HuH-7.5 (cell line): Measurements from ENCODE around the gene NFATC3.

ENCODE experiments used
- DNase-seq: peaks from one replicate; pipeline ENCODE4 v3.0.0; 2011; ENCODE audit warnings: low spot score

The NFATC3 gene

GRCh38 chr16:68073902-68074760, 11.0 kb upstream of the NFATC3 start:
- DNase-seq = no peak

DNA sequence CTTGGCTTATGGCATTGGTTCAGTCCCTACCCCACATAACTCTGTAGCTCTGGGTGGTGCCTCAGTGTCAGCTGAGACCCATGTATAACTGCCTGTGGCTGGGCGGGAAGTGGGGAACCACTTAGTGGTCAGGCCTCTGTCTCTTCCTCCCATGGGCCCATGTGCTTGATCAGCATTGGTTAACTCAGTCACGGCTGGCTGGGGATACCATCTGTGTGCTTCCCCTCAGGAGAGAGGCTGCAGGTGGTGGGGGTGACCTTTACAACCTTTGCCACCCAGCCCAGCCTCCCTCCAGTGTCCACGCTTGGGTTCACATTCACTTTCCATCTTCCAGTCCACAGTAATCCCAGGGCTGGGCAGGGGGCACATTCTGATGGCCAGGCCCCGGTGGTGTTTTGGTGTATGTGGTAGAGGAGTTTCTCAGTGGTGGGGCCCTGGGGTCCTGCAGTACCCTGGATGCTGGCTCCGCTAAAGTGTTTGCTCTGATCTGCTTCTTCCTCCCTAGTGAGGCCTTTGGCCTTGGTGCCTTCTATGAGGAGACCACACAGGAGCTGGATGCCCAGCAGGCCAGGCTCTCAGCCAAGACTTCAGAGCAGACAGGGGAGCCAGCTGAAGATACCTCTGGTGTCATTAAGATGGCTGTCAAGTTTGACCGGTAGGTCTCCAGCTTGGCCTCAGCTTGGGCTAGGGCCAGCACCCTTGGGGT, 10.2 kb upstream of the NFATC3 start:
- DNase-seq = no peak

GRCh38 chr16:68075980-68076379, 9.2 kb upstream of the NFATC3 start:
- DNase-seq = no peak

GRCh38 chr16:68076560-68076959, 8.6 kb upstream of the NFATC3 start:
- no peak for DNase-seq

DNA sequence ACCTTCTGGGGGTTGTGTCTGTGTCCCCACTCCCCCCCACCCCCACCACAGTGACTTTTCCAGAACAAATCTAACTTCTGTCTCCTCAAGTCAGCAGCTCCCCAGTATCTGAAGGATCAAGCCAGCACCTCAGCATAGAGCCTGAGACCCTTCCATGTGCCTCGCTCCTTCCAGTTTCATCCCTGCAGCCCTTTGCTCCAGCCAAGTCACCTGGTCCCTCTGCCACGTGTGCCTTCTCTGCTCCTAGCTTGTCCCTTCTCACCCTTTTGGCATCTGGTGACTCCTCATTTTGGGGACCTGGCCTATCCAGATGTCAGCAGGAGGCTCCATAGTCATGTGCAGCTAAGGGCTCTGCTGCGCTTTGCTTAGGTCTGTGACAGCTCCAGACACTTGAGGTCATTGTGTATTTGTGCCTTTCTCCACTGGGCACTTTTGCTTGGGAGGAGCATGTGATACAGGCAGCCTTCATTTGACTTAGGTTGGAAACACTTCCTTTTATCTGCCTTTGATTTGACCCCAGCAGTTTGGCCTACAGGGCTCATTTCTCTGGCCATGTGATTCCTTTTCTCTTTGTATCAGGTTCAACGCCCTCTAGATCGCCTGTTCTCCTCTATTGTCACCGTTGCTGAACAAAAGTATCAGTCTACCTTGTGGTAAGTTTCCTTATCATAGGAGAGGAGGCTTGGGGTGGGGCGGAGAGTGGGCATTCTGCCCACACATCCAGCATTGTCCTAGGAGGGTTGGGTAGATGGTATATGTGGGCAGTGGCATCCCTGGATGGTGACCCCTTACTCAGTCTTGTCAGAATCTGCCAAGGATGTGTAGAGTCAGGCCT, 7.1 kb upstream of the NFATC3 start:
- no peak for DNase-seq

DNA sequence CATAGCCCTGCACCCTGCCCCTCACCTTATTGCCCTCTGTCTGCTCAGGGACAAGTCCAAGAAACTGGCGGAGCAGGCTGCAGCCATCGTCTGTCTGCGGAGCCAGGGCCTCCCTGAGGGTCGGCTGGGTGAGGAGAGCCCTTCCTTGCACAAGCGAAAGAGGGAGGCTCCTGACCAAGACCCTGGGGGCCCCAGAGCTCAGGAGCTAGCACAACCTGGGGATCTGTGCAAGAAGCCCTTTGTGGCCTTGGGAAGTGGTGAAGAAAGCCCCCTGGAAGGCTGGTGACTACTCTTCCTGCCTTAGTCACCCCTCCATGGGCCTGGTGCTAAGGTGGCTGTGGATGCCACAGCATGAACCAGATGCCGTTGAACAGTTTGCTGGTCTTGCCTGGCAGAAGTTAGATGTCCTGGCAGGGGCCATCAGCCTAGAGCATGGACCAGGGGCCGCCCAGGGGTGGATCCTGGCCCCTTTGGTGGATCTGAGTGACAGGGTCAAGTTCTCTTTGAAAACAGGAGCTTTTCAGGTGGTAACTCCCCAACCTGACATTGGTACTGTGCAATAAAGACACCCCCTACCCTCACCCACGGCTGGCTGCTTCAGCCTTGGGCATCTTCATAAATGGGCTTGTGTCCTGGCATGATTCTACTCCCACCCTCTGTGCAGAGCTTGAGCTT, 6.3 kb upstream of the NFATC3 start:
- no peak for DNase-seq

GRCh38 chr16:68079376-68079625, 5.9 kb upstream of the NFATC3 start:
- no peak for DNase-seq

GRCh38 chr16:68079626-68080344, 5.4 kb upstream of the NFATC3 start:
- DNase-seq = peak; percentile 76

GRCh38 chr16:68081861-68082628, 3.1 kb upstream of the NFATC3 start:
- DNase-seq = no peak

DNA sequence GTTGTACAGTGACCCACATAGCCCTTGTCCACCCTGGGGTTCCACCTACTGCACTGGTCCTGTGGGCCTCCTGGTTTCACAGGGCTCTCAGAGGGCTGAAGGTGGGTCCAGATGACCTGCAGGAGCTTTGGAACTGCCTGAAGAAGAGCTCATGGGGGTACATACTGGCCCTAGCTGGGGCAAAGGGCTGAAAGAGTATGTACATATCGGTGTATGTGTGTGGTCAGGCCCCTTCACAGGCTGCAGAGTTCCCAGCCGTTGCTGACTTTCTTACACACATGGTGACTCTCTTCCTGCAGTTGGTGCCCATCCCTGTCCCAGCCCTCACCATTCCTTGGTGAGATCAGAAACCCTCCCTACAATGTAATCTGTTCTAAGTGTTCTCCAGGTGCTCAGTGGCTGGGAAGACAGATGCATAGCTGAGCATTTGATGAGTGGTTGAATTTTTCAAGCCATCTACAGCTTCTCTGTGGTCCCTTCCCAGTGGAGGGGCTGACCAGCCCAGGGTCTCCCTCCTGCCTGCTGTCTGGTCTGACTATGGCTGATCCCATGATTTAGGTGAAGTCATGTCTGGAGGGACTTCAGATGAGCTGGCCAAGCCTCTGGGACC, 2.4 kb upstream of the NFATC3 start:
- no peak for DNase-seq

GRCh38 chr16:68083239-68083781, 1.9 kb upstream of the NFATC3 start:
- DNase-seq = no peak

- no peak for DNase-seq
Observed at GRCh38 chr16:68083861-68084503, 1.2 kb upstream of the NFATC3 start.

DNA sequence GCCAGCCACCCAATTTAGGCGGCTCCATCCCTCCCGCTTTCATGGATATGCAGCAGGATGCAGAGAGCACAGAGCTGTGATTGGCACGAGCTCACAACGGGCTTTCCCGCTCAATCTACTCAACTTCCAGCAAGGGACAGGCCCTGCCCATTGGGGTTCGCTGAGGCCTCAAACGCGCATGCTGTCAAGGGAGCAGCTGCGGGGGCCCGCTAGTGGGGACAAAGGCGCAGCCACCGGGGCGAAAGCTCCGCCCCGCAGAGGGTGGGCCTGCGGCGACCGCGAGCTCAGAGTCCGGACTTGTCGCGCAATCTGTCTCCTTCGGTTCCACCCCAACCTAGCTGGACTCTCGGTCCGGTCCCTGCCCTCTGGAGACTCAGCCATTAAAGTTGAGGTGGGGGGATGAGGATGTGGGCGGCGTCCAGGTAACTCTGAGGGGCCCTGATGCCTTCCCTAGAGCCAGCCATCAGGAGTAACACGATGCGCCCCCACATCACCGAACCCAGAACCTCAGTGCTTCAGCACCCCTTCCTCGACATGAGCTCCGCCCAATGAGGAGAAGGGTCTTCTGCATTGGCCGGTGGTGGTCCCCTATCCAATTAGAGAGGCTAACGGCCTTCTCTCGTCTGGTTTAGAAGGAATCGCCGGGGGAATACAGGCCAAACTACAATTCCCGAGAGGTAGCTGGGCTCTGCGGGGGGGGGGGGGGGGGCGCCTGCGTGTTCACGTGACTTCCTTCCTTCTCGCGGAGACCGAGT, 489 bp upstream of the NFATC3 start:
- peak; percentile 80 for DNase-seq

DNA sequence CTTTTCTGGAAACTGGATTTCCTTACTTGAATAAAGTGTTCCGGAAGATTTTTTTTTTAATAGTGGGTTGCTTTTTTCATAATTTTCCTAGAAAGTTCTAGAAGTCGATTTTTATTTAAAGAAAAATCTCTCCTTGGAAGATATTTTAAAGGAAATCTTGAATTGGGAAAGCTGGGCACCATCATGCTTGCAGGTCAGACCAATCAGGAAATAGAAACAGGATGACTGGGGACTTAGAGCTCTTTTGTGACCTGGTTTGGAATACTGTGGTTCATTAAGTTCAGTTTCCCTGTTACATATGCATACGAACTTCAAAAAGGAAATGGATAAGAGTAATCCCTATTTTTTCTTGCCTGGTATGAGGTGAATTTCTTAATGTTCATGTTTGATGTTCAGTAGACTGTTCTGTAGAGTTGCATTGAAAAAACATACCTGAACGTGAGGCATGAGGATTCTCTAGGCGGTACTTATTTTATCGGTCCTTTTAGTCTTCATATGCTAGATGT, 1.2 kb downstream of the NFATC3 start:
- peak; percentile 43 for DNase-seq

- no peak for DNase-seq
Observed at GRCh38 chr16:68086860-68087268, 1.7 kb downstream of the NFATC3 start.

GRCh38 chr16:68087688-68088087, 2.5 kb downstream of the NFATC3 start:
- no peak for DNase-seq

- DNase-seq = no peak
Observed at GRCh38 chr16:68088130-68088972, 3.2 kb downstream of the NFATC3 start.

GRCh38 chr16:68089067-68089466, 3.9 kb downstream of the NFATC3 start:
- DNase-seq = no peak
